Choroid plexus epithelial cell (primary cell): ENCODE measurements around the gene KCNK1.
"Not testable (repeated sequence)": the region's sequence is repeated elsewhere in the genome, so short reads cannot be mapped to it uniquely, and the experiment has no call there.

Experiments used
- DNase-seq: peaks from one replicate; pipeline ENCODE4 v3.0.0-alpha.2; 2010; ENCODE audit warnings: low read depth
- H3K4me3 ChIP-seq: 2 replicates; pipeline ENCODE4 v1.5.1; 2011; ENCODE audit warnings: low read depth, mild to moderate bottlenecking, control low read depth, low read length, moderate library complexity
- TF ChIP-seq, protein P1 (sequence below): conservative IDR thresholded peaks from 2 replicates; pipeline ENCODE4 v1.5.1; 2011; ENCODE audit warnings: low read depth, mild to moderate bottlenecking, control low read depth, inconsistent platforms, low read length, moderate library complexity

Gene KCNK1

DNA sequence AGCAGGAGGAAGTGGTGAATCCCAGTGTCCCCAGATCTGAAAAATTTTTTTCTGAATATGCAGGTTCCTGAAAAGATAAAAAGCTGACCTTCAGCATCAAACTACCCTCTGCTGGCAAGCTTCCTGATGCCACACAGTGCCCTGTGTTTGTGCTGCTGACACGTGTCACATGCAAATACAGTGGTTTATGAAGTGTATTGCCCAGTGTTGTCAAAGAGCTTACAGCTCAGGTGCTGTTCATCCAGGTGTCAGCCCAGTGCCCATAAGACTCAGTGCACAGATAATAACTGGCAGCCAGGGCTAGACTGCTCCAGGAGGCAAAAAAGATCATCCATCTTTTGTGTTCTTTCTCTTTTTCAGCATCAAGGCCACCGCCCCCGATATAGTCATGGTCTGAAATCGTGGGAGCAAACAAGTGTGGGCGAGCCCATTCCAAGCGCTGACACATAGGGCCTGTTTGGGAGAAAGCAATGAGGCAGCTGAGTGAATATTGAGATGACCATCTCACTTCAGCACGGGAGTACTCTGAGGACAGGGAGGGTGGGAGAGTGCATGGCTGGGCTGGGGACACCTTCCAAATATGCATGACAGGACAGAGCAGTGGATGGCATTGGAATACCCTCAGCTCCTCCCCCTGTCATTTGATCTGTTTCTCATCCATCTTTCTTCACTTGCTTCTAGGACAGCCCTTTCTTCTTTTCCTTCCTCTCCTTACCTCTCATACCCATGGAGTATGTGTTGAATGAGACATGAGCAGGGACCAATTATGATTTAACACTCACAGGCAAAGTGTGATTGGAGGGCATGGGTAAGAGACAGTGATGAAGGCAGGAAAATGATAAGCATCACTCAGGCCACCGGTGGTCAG lies 6.4 kb upstream of the KCNK1 start:
- no peak for DNase-seq
- TF ChIP-seq, protein P1, sequence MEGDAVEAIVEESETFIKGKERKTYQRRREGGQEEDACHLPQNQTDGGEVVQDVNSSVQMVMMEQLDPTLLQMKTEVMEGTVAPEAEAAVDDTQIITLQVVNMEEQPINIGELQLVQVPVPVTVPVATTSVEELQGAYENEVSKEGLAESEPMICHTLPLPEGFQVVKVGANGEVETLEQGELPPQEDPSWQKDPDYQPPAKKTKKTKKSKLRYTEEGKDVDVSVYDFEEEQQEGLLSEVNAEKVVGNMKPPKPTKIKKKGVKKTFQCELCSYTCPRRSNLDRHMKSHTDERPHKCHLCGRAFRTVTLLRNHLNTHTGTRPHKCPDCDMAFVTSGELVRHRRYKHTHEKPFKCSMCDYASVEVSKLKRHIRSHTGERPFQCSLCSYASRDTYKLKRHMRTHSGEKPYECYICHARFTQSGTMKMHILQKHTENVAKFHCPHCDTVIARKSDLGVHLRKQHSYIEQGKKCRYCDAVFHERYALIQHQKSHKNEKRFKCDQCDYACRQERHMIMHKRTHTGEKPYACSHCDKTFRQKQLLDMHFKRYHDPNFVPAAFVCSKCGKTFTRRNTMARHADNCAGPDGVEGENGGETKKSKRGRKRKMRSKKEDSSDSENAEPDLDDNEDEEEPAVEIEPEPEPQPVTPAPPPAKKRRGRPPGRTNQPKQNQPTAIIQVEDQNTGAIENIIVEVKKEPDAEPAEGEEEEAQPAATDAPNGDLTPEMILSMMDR = no peak

DNA sequence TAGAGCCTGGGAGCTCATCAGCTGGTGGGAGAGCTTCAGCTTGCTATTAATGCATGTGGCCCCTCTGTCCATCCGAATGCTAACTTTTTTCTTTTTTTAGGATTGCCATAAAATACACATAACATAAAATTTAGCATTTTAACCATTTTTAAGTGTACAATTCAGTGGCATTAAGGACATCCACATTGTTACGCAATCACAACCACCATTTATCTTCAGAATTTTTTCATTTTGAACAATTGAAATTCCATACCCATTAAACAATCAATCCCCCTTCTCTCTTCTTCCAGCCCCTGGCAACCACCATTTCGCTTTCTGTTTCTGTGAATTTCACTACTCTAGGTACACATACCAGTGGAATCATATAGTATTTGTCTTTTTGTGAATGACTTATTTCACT lies 4.9 kb upstream of the KCNK1 start:
- DNase-seq = no peak

More for the DNA sequence above, 6.4 kb upstream of the KCNK1 start:
- H3K4me3 ChIP-seq = no peak overlapping the region

DNA sequence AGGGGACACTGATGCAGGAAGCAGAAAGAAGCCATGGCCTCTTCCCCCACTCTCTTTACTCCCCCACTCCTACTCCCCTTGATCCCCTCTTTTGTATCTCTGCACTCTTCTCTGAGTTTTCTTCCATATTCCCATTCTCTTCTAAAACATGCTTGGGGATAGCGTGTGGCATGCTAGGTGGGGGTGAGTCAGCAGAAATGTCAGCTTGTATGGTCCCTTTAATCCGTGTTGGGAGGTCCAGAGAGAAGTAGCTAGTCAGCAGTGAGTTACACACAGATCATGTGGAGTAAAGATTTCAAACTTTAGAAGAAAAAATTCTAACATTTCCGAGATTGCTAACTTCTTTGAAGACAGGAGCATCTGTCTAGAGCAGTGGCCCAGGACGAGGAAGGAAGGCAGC lies 4.0 kb upstream of the KCNK1 start:
- DNase-seq = no peak
- H3K4me3 ChIP-seq = no peak overlapping the region
- TF ChIP-seq, protein P1 = no peak

More for the DNA sequence above, 4.9 kb upstream of the KCNK1 start:
- TF ChIP-seq, protein P1 = no peak
- H3K4me3 ChIP-seq = no peak overlapping the region

DNA sequence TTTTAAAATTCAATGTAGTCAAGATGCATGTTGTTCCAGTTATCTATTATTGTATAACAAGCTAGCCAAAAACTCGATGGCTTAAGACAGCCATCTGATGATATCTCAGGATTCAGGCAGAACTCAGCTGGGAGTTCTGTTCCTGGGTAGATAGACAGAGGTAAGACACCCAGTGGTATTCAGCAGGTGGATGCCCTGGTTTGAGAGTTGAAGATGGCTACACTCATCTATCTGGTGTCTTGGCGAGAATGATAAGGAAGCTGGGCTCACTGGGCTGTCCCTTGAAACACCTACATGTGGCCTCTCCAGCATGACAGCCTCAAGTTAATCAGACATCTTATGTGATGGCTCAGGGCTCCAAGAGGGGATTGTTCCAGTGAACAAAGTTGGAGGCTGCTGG lies 3.3 kb upstream of the KCNK1 start:
- H3K4me3 ChIP-seq = no peak overlapping the region
- no peak for DNase-seq
- TF ChIP-seq, protein P1 = no peak

DNA sequence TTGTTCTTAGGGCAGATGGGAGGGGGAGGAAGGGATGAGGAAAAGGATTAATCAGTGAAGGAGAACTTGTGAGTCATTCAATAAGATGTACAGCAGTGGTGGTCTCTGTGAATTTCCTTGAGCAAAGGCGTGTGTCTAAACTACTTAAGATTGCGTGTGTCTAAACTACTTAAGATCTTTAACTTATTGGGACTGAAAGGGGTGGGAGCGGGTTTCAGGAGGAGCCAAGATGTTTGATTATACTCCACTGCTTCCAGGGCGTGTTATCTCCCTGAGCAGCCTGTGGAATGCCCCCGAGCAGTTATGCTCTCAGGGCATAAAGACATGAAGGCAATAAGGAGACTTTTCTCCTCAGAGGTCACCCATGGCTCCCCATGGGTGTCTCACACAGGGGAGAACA lies 2.5 kb upstream of the KCNK1 start:
- not testable (repeated sequence) for H3K4me3 ChIP-seq, DNase-seq

DNA sequence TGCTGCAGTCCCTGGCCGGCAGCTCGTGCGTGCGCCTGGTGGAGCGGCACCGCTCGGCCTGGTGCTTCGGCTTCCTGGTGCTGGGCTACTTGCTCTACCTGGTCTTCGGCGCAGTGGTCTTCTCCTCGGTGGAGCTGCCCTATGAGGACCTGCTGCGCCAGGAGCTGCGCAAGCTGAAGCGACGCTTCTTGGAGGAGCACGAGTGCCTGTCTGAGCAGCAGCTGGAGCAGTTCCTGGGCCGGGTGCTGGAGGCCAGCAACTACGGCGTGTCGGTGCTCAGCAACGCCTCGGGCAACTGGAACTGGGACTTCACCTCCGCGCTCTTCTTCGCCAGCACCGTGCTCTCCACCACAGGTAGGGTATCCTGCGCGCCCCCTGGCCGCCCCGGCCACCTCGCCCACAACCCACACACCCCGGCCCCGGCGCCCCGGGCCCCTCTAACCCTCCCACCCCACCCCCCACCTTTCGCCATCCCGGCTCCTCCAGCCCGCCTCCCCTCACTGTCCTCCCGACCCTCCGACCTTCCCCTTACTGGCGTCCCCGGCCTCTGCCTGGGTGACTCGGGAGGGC lies 352 bp downstream of the KCNK1 start:
- TF ChIP-seq, protein P1 = no peak
- peak overlapping the region; percentile 62 for H3K4me3 ChIP-seq
- peak; percentile 34 for DNase-seq

DNA sequence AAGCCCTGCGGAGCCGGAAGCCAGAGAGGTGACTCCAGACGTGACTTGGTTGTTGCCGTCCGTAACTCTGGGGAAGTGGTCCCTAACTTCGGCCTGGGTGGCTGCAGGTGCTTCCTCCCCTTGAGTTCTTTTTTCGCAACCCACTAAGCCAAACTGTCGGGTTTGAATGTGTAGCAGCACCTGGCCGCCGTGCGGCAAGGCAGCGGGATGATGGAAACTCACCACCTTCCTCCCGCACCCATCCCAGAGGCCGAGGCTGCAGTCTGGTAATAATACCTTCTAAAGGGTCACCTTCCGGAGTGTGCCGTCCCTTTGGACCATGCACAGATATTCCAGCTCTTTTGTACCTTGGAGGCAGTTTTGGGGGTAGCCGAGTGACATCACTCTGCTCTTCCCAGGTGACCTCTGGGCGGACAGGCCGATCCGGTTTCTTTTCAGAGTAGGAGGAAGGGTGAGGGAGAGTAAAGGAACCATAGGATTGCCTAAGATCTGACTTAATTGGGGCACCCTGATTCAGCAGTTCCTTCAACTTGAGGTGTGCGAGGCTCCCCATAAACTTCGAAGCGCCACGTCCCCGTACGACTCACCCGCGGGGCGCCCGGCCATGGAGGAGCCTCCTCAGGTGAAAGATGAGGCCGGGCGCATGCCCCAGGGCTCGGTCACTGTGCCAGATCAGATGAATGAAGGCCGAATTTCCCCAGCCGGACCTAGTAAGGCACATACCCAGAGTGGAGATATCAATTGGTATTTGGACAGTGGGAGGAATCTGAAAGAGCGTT lies 1.0 kb downstream of the KCNK1 start:
- peak overlapping the region; percentile 62 for H3K4me3 ChIP-seq

More for the DNA sequence above, 1.0 kb downstream of the KCNK1 start:
- TF ChIP-seq, protein P1 = no peak
- no peak for DNase-seq
